IPS-15b (cell line): Measurements from ENCODE around the gene C11orf24.

Experiments
- H3K27me3 ChIP-seq: one replicate; pipeline ENCODE4 v1.6.1; 2013; ENCODE audit warnings: low read length; ENCODE audit not compliant: control insufficient read depth, insufficient read depth
- H3K36me3 ChIP-seq: one replicate; pipeline ENCODE4 v1.6.1; 2013; ENCODE audit warnings: low read length; ENCODE audit not compliant: control insufficient read depth, insufficient read depth
- H3K4me1 ChIP-seq: one replicate; pipeline ENCODE4 v1.6.1; 2013; ENCODE audit warnings: mild to moderate bottlenecking, low read length; ENCODE audit not compliant: control insufficient read depth, insufficient read depth
- H3K4me3 ChIP-seq: one replicate; pipeline ENCODE4 v1.5.1; 2013; ENCODE audit warnings: low read depth, low read length
- H3K9ac ChIP-seq: one replicate; pipeline ENCODE4 v1.6.1; 2013; ENCODE audit warnings: low read depth, mild to moderate bottlenecking, low read length
- H3K9me3 ChIP-seq: one replicate; pipeline ENCODE4 v1.6.1; 2013; ENCODE audit warnings: mild to moderate bottlenecking, low read length; ENCODE audit not compliant: control insufficient read depth, insufficient read depth

The C11orf24 gene

GRCh38 chr11:68275721-68276507, 4.1 kb upstream of the C11orf24 start:
- H3K4me1 ChIP-seq, result peaks cover under 1% of the 10 kb centered on the region
- no peaks in the 10 kb centered on the region for H3K36me3 ChIP-seq
- no peaks in the 10 kb centered on the region for H3K27me3 ChIP-seq
- no peak overlapping the region for H3K9ac ChIP-seq
- H3K9me3 ChIP-seq, result no peaks in the 10 kb centered on the region
- no peak overlapping the region for H3K4me3 ChIP-seq

GRCh38 chr11:68274306-68274705, 2.5 kb upstream of the C11orf24 start:
- peaks cover 4% of the 10 kb centered on the region for H3K36me3 ChIP-seq
- H3K27me3 ChIP-seq, result no peaks in the 10 kb centered on the region
- no peaks in the 10 kb centered on the region for H3K9me3 ChIP-seq
- H3K4me3 ChIP-seq, result no peak overlapping the region
- H3K9ac ChIP-seq, result no peak overlapping the region
- H3K4me1 ChIP-seq, result peaks cover 5% of the 10 kb centered on the region

- Histone ChIP-seq H3K9ac (no peak overlapping the region), H3K4me1 (peaks cover 5% of the 10 kb centered on the region), H3K4me3 (no peak overlapping the region)
Observed at GRCh38 chr11:68273026-68273738, 1.4 kb upstream of the C11orf24 start.

GRCh38 chr11:68271023-68271780, 571 bp downstream of the C11orf24 start:
- no peaks in the 10 kb centered on the region for H3K9me3 ChIP-seq
- H3K4me3 ChIP-seq, result peak overlapping the region; percentile 80
- H3K27me3 ChIP-seq, result no peaks in the 10 kb centered on the region
- H3K9ac ChIP-seq, result peak overlapping the region; percentile 75
- peaks cover 21% of the 10 kb centered on the region for H3K36me3 ChIP-seq
- H3K4me1 ChIP-seq, result peaks cover 5% of the 10 kb centered on the region

More at GRCh38 chr11:68273026-68273738, 1.4 kb upstream of the C11orf24 start:
- Histone ChIP-seq H3K27me3 (no peaks in the 10 kb centered on the region), H3K36me3 (peaks cover 7% of the 10 kb centered on the region), H3K9me3 (no peaks in the 10 kb centered on the region)

- no peaks in the 10 kb centered on the region for H3K9me3 ChIP-seq
- H3K27me3 ChIP-seq, result no peaks in the 10 kb centered on the region
- peaks cover 25% of the 10 kb centered on the region for H3K36me3 ChIP-seq
- peaks cover 5% of the 10 kb centered on the region for H3K4me1 ChIP-seq
- H3K4me3 ChIP-seq, result peak overlapping the region; percentile 80
- peak overlapping the region; percentile 30 for H3K9ac ChIP-seq
Observed at GRCh38 chr11:68270196-68271022, 1.4 kb downstream of the C11orf24 start.

GRCh38 chr11:68269414-68270081, 2.2 kb downstream of the C11orf24 start:
- H3K9ac ChIP-seq, result no peak overlapping the region
- H3K4me3 ChIP-seq, result no peak overlapping the region
- H3K36me3 ChIP-seq, result peaks cover 31% of the 10 kb centered on the region
- no peaks in the 10 kb centered on the region for H3K9me3 ChIP-seq
- peaks cover 5% of the 10 kb centered on the region for H3K4me1 ChIP-seq
- no peaks in the 10 kb centered on the region for H3K27me3 ChIP-seq

- Histone ChIP-seq H3K9ac (no peak overlapping the region), H3K27me3 (no peaks in the 10 kb centered on the region), H3K4me3 (no peak overlapping the region), H3K4me1 (peaks cover 5% of the 10 kb centered on the region), H3K36me3 (peaks cover 43% of the 10 kb centered on the region), H3K9me3 (no peaks in the 10 kb centered on the region)
Observed at GRCh38 chr11:68267881-68268240, 3.9 kb downstream of the C11orf24 start.

GRCh38 chr11:68266936-68267880, 4.6 kb downstream of the C11orf24 start:
- Histone ChIP-seq H3K36me3 (peaks cover 49% of the 10 kb centered on the region), H3K9ac (no peak overlapping the region), H3K4me3 (no peak overlapping the region), H3K9me3 (no peaks in the 10 kb centered on the region), H3K27me3 (no peaks in the 10 kb centered on the region), H3K4me1 (peaks cover 5% of the 10 kb centered on the region)

GRCh38 chr11:68266121-68266891, 5.5 kb downstream of the C11orf24 start:
- no peaks in the 10 kb centered on the region for H3K9me3 ChIP-seq
- peaks cover 5% of the 10 kb centered on the region for H3K4me1 ChIP-seq
- no peaks in the 10 kb centered on the region for H3K27me3 ChIP-seq
- H3K4me3 ChIP-seq, result no peak overlapping the region
- H3K9ac ChIP-seq, result no peak overlapping the region
- H3K36me3 ChIP-seq, result peaks cover 57% of the 10 kb centered on the region
